GM19467 (cell line): Measurements from ENCODE around the gene PREX1.

Experiments
- ATAC-seq: cut with Tn5 transposase; IDR thresholded peaks from one replicate; pipeline ENCODE4 v1.9.1; 2021; ENCODE audit warnings: mild to moderate bottlenecking, moderate library complexity; ENCODE audit not compliant: unreplicated experiment

Gene PREX1

DNA sequence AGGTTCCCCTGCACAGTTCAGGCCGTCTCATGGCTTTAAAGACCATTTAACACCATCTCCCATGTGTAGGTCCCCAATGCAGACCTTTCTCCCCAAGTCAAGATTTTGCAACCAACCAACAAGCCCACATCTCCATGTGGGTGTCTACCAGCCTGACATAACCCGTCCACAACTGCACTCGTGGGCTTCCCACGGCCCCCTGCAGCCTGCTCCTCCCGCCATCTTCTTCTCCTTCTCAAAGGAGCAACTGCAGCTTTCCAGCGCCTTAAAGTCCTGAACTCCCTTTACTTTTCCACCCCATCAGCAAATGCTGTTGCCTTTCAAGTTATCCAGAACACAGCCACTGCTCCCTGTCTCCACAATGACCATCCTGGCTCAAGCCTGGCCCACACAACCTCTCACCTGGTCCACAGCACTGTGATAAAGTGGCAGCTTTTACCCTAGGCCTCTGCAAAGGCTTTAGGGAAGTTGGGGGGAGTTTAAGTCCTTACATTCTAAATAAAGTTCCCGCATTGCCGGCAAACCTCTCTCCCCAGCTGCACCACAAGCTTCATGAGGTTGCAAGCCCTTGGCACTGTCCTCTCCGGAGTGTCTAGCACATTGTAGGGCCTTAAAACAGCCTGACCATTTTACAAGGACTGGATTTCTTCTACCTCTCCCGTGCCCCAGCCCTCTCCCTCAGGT is 140.5 kb downstream of the PREX1 start:
- no peak for ATAC-seq

DNA sequence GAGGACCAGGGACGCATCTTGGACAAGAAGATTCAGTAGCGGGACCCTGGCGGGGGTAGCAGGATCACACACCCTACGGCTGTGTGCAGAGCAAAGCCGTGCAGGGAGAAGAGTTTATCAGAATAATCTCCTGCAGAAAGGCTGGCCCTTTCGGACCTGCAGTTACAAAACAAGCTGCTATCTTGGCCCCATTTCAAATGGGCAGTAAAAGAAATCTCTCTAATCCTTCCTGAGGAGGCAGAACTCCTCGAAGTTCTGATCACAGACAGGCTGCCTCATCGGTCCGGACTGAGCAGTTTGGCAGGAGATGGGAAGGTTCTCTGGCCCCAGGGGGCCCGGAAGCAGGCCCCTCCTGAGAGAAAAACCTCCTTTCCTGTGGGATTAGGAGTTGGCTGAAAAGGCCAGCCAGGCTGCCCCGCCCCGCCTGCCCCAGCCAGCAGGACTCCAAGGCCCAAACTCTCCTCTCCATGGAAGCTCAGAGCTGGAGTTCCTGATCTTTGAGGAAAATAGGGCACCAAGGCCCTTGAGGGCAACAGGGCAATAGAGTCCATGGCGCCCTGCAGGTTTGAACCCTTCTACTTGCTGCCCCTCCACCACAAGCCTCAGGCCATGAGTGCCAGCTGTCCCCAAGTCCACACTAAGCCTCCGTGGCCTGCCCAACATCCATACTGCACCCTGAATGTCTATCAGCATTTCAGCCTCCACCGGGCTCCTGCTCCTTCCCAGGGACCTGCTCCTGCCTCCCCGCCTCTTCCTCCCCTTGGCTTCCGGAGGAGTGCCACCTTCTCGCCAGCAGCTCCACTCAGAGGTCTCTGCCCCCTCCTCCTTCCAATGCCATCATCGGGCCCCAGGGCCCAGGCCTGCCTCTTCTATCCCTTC is 141.3 kb downstream of the PREX1 start:
- no peak for ATAC-seq

DNA sequence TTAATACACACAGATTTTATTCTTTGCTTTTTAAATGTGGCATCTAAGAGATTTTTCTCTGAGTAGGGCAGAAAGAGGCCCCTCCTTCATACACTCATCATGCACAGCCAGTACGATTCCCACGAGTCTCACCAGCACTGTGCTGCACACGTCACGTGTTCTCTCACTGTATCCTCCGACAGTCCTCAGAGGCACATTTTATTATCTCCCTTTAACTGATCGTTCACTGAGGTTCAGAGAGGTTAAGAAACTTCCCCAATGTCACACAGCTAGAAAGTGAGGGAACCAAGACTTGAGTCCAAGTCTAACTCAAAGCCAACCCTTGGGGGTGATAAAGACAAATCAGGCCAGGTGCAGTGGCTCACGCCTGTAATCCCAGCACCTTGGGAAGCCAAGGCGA is 142.5 kb downstream of the PREX1 start:
- ATAC-seq = no peak

DNA sequence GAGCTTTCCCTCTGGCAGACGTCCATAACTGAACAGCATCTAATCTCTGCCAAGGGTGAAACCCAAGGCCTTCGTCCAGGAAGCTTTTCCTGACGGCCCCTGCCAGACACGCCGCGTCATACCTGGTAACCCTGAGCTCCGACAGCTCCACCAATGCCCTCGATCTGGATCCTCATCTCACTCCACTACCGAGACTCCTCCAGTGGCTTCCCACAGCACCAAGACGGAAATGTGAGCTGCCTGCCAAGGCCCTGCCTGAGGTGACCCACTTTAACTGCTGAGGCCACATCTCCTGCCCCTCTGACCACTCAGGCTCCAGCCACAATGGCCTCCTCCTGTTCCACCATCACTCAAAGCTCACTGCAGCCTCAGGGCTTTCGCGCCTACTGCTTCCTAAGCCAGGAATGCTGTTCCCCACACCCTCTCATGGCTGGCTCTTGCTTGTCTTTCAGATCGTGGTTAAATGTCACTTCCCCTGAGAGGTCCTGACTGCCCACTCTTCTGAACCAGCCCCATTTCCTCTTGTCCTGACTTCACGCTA is 143.2 kb downstream of the PREX1 start:
- no peak for ATAC-seq

DNA sequence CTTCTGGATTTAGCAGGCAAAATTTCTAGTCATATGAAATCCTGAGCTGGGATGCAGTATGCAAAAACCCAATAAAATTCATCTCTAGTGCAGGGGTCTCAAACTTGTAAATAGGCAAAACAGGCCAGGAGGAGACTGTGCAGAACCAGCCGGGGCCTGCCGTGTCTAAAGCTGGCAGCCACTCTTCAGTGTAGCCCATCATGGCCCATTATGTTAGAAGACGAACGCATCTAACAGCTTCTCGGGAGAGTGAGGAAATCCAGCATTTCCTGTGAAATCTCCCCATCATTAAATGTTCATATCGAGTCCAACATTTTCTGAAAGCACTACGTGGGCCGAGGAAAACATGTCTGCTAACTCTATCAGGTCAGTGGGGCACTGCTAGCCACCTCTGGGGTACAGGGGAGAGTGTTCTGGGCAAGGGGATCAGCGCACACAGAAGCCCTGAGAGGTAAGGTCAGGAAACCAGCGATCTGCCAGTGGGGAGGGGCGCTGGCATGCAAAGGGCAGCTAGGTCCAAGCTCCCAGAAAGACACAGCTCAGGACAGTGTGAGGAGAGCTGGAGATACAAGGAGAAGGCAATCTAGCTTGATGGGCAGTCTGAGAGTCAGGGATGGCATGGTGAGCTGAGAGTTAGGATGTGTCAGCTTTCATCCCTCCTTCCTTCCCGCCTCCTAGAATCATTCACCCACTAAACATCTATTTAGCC is 144.2 kb downstream of the PREX1 start:
- no peak for ATAC-seq

DNA sequence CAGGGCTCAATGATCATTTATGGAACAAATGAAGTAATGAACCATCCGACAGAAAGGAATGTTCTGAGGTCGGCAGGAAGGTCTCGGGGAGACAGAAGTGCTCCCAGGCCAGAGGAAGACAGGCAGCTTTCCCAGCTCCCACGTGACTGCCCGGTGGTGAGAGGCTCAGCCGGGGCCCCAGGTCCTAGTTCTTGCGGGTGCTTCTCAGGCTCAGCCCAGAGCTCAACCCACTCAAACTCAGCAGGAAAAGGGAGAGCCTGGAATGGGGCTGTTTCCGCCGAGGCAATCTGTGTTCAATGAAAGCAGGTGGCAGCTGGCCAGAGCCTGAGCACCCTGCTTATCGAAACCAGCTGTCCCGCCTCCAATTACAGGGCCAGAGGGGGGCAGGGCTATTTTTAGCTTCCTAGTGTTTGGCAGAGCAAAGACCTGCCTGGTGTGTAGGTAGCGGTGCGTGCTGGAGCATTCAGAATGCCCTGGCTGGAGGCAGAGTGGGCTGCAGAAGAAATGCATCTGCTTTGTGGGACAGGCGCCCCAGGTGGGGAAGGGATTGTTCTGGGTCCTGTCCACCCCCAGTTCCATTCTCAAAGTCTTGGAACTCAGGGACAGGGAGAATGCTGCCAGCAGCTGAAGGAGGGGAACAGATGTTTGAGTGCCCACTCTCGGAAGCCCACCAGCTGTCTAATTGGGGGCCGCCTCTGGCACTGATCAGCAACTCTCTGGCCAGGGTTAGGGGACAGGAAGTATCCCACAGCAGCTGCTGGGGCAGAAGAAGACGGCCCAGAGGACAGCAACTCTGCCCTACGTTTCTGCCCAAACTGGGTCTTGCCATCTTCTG is 145.1 kb downstream of the PREX1 start:
- ATAC-seq = no peak

DNA sequence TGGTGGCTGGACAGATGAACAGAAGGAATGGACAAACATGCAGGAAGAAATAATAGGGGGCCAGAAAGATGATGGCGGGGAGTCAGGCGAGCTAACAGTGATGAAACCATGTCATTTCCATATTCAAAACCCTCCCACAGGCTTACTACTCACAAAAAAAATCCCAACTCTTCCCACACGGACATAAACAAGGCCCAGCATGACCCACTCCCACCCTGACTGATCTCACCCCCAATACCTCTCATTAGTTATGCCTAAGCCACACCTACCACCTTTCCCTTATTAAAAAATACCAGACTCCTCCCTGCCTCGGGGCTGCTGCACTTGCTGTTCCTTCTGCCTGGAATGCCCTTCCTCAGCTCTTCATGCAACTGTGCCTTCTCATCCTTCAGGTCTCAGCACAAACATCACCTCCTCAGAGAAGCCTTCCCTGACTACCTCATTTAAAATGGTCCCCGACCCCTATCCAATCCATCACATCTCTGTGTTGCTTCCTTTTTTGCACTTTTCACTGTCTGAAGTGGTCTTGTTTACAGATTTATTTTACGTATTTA is 145.8 kb downstream of the PREX1 start:
- ATAC-seq = no peak

DNA sequence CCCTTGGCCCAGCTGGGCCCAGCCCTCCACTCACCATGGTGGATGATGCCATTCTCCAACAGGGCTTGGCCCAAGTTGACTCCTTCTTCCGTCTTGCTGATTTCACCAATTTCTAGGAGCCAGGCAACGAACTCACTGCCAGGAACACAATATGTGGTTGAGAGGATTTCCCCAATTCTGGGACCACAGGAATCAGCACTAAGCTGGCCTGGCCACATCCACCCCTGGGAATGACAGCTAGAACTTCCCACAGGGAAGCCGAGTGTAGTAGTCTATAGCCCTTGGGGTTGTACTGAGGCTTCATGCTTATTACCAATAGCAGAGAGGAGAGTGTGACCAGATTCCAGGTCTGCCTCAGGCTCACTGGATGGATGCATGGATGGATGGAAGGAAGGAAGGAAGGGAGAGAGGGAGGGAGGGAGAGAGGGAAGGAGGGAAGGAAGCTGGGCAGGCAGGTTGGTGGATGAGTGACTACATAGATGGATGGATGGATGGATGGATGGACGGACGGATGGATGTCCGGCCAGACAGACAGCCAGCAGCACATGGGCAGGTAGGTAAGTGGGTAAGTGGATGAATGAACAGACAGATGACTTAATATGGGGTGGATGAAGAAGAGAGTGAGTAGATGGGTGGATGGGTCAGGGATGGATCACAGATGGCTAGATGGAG is 146.5 kb downstream of the PREX1 start:
- ATAC-seq = no peak

DNA sequence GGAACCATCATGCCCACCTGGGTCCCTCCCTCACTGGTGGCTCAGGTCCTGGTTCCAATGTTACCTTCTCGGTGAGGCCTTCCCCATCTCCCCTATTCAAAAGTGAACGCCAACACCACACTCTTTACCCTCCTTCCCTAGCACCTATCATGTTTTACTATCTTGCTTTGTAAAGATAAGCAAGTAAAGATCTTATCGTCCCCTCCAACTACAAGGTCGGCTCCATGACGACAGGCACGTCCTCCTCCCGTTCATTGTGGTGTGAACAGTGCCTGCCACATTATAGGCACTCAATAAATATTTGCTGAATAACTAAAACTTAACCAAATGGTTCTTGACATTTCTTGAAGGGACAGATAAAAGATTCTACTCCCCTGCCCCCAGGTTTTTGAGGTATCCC is 147.1 kb downstream of the PREX1 start:
- ATAC-seq = no peak

DNA sequence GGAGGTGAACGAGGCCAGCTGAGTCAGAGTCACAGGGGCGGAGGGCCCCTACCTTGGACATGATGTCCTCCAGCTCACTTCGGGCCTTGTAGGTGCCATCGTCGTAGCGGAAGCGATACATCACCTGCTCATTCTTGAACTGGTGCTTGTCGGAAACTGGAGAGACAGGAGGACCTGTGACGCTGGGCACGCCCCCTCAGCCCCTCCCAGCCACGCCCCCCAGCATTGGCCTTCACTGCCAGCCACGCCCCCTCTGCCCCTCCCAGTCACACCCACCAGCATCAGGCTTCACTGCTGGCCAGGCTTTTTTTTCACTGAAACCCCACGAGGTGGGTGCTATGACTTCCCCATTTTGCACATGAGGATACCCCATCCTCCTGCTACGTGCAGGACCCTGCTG is 148.2 kb downstream of the PREX1 start:
- ATAC-seq = no peak

DNA sequence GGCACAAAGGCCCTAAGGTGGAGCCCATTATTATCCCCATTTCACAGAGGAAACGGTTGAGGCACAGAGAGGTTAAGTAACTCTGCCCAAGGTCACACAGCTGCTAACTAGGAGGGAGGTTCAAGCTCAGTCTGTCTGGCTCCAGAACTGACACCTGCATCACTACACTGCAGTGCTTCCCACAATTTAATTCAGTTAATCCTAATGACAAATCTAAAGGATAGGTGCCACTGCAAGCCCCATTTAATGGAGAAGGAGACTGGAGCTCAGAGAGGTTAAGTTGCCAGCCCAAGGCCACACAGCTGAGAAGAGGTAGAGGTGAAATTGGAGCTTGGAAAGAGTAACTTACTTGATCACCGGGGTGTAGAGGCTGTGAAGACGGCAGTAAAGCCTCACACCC is 148.8 kb downstream of the PREX1 start:
- no peak for ATAC-seq

DNA sequence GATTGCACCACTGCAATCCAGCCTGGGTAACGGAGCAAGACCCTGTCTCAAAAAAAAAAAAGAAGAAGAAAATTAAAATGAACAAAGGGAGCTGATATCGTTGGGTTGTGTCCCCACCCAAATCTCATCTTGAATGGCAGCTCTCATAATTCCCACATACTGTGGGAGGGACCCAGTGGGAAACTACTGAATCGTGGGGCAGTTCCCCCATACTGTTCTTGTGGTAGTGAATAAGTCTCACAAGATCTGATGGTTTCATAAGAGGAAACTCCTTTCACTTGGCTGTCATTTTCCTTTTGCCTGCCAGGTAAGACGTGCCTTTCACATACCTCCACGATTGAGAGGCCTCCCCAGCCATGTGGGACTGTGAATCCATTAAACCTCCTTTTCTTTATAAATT is 149.4 kb downstream of the PREX1 start:
- ATAC-seq = no peak

DNA sequence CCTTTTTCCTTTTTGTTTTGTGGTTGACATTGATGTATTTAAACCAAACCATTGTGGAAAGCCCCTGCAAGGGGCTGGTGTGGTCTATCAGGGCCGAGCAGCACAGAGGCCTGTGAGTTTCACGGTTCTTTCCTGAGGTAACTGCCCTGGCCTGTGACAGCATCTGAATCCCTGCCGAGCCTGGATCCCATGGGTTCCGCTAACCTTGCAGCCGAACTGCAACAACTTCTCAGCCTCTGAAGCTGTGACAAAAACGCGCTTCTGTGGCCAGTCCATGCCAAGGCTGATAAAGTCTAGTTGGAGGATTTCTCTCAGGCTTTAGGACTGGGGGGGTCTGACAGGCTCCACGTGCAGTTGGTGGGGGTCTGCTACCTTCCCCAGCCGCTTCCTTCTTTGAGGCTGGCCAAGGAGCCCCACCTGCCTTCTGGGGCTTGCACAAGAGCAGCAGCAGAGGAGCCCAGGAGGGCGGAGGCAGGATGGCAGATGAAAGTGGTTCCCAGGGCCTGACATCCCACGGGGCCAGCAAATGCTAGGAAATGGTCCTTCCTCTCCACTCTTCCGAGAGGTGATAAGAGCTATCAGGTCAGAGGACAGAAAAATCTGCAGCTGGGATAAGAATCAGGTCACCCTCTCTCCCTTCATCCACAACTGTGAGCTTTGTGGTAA is 150.9 kb downstream of the PREX1 start:
- no peak for ATAC-seq

DNA sequence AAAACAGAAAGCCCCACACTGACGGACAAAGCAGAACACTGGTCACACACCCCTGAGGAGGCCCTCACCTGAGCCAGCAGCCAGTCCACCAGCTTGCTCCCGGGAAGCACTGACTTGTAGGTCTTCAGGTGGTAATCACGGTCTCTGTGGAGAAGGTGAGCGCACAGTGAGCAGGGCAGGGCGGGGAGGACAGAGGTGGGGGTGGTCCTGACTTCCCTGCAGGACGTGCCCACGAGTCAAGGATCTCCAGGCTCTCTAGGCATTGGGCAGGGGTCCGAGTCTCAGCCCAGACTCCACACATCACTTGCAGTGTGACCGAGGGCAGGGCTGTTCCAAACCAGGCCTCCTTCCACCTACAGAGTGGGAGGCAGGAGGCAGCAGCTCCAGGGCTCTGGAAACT is 151.7 kb downstream of the PREX1 start:
- ATAC-seq = no peak

DNA sequence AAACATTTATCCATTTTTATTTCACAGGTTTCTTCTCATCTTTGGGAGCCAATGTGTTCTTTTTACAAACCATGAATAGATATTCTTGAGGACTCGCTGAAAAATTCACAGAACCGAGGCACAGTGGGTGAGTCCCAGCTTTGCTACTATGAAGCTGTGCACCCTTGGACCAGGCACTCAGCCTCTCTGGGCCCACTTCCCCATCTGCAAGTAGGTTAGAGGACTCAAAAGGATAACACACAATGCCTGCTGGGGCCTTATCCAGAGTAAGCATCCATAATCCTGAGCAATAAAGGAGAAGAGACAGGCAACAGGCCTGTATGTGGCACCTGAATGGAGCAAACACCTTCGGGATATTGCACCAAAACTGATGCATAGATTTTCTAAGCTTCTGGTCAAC is 153.3 kb downstream of the PREX1 start:
- ATAC-seq = no peak

DNA sequence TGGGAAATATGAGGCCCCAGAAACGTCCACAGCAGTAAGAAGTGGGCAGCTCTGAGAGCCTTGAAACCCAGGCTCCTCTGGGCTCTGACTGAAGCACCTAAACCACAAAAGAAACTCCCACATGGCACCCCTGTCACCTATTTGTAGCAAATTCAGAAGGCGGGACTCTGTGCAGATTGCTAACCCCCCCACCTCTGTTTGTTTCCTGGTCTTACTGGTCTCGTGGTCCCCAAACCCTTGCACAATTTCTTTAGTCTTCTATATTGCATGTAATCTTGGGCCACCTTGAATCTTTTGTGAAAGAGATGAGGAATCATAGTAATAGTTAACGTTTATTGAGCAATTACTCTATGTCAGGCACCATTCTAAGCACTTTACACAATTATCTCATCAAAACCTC is 154.3 kb downstream of the PREX1 start:
- ATAC-seq = no peak

DNA sequence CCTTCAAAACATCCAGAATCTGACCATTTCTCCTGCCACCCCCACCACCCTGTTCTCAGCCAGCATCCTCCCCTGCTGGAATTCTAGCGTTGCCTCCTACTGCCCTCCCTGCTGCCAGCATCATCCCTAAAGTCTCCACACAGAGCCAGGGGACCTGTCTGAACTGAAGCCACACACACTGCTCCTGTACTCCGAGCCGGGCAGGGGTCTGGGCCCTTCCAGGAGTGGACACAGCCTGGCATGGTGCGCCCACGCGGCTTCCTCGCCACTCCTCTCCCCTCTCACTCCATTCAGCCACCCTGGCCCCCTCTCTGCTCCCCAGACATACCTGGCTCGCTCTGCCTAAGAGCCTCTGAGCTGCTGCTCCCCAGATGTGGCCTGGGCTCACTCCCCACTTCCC is 155.5 kb downstream of the PREX1 start:
- ATAC-seq = no peak

DNA sequence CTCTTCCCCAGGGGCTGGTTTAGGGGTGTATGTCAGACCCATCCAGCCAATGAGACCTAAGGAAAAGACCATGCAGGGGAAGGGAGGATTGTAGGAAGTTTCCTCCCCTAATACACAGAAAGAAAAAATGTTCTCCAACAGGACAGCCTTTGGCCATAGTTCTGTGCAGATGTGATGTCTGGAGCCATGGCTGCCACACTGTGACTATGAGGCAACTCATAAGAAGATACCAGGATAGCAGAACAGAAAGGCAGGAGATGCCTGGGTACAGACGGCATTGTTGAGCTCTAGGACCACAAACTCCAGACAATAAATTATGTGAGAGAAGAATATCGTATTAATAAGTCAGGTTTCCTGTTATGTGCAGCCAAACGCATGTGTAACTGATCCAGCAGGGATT is 156.7 kb downstream of the PREX1 start:
- ATAC-seq = no peak

DNA sequence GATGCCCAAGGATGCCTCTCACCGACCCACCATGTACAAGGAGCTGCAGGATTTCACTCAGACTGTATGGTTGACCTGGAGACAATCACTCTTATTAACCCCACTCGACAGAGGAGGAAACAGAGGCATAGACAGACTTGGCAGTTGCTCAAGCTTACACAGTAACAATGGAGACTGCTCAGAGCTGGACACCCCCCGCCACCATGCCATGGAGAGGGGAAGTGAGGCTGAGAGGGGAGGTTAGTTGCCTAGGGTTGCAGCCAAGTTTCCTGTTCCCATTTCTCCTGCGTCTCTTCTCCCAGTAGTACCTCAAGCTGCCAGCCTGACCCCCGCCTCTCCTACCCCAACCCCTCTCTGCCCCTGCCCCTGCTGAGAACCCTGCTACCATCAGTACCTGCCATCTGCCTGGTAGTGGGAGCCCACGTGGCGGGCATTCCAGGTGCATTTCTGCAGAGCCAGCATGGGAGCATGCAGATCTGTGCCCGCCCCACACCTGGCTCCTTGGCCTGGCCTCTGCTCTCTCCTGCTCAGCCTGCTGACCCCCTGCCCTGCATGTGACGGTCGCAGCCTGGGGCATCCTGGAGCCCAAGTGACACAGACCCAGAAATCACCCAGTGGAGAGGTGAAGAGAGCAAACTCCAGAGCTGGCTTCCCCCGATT is 157.7 kb downstream of the PREX1 start:
- no peak for ATAC-seq
